Left kidney (tissue), 2 donors: ENCODE data around the gene MEGF8. TPM values are rescaled to one million over a fixed set of nuclear protein-coding genes. Genes with fewer than 3 reads are reported as not detected.
"Not testable (repeated sequence)": the region's sequence is repeated elsewhere in the genome, so short reads cannot be mapped to it uniquely, and the experiment has no call there.

Experiments
- DNase-seq: peaks from one replicate; pipeline ENCODE4 v3.0.0-alpha.2; 2013
- polyA plus RNA-seq: library from polyadenylated mRNA; unstranded; fragments of 120-200 nt; gene quantifications from one replicate; pipeline ENCODE4 v1.2.1, GENCODE V29; 2013; ENCODE audit not compliant: insufficient read length

MEGF8 gene
- polyA plus RNA-seq, 1 donor: 38.6 TPM

DNA sequence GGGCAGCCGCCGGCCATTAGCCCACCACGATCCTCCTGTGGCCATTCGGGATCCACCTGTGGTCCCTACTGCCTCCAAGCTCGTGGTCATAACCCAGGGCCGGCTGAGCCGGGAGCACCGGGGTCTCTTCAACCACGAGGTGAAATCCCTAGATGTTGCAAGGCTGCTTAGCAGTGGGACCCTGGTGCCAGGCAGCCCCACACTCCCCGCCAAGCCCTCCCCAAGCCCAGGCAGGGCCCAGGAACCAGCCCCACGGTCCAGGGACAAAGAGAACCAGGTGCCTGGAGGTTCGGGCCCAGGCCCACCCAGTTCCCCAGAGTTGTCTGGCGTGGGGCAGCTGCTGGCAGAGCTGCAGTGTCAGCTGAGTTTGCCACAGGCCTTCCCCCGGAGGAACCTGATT is 15.7 kb upstream of the MEGF8 start:
- DNase-seq: no peak

DNA sequence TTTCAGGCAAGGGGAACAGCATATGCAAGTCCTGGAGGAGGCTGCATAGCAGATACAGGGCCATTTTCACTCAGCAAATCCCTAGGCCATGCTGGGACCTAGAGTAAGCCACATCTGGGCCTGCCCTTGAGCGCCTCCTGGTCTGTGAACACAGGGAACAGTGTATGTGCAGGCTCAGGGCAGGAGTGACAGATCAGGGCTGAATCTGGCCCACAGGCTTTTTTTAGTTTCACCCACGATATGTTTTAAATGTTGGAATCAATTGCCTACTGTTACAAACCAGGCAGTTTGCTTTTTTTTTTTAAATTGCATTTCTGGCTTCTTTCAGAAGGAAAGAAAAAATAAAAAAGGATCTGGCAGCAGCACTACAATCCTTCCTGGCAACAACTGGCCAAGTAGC is 13.8 kb upstream of the MEGF8 start:
- DNase-seq: no peak

DNA sequence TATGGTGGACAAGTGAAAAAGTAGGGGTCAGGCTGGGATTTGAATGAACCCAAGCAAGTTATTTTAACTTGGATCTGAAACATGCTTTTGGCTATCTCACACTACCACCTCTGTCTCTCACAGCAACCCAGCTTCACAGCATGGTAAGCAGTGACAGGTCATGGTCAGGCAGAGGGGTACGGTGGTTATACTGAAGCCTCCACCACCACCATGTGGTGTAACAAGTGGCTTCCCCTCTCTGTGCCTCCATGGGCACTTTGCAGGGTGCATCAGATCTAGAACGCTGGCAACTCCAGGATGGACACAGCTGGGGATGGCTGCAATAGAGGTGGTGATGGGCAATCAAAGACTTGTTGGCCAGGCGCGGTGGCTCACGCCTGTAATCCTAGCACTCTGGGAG is 13.1 kb upstream of the MEGF8 start:
- DNase-seq: no peak

DNA sequence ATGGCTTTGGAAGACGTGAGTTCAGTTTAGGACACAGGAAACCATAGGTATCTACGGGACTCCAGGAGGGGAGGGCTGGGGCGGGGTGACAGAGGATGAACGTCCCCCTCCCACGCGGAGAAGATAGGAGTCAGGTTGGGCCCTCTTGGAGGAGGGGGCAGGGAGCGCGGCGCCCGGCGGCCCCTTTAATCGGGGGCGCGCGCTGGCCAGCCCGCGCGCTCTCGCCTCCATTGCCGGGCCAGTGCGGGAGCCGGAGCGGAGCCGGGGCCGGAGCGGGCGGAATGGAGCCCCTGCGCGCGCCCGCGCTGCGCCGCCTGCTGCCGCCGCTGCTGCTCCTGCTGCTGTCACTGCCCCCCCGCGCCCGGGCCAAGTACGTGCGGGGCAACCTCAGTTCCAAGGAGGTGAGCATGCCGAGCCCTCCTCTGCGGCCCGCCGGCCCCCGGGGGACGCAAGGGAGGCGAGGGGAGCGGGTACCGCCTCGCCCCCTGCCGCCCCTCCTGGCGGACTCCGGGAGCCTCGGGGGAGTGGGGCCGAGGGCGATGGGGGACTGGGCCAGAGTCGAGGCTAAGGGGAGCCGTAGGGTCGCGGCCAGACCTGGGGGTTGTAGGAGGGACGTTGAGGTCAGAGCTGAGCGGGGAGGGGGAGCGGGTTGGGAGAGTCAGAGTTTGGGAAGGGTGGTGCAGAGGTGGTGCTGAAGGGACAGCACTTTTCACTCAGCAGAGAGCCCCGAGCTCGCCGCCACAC is 12.2 kb upstream of the MEGF8 start, which contains the start of gene TMEM145:
Gene TMEM145 (plus strand): TSS at position 214 of the 744 bp plus-strand sequence. CDS start 68 bp downstream, at position 282.
- no peak for DNase-seq

DNA sequence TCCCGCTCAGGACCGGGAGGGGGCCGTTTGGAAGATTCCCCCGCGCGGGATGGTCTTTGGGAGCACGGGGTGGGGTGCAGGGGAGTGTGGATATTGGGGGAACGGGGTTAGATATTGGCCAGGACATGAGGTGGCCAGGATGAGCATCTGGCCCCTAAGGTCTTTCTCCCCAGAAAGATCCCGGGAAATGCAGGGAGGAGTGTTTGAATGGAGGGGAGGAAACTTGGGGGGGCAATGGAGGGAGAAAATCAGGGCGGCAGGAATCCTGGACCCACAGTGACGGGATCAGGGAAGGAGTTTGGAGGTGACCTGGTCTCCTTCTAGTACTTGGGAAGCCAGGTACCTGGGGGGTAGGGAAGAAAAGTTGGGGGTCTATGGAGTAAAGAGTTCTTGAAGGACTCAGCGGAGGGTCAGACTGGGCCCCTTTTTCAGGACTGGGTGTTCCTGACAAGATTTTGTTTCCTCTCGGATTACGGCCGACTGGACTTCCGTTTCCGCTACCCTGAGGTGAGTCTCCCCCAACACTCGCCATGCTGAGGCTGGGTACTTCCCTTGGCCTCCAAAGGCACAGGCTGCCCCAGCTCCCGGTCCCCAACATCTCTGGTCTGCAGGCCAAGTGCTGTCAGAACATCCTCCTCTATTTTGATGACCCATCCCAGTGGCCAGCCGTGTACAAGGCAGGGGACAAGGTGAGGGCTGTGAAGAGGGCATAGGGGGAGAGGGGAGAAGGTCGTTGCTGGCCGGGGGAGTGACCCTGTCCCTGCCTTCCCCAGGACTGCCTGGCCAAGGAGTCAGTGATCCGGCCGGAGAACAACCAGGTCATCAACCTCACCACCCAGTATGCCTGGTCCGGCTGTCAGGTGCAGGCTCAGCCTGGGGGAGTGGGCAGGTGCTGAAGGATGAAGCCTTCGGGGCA is 11.3 kb upstream of the MEGF8 start:
- DNase-seq: no peak

DNA sequence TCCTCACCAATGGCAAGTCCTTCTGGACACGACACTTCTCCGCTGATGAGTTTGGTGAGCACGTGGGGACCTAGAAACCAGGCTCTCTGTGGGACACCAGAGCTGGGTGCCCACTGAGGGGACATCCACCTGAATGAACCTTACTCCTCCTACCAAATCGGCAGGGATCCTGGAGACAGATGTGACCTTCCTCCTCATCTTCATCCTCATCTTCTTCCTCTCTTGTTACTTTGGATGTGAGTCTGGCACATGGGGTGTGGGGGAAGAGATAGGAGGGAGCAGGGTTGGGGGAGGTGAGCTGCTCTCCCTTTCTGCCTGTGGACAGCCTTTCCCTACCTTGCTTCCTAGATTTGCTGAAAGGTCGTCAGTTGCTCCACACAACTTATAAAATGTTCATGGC is 10.4 kb upstream of the MEGF8 start:
- DNase-seq: no peak

DNA sequence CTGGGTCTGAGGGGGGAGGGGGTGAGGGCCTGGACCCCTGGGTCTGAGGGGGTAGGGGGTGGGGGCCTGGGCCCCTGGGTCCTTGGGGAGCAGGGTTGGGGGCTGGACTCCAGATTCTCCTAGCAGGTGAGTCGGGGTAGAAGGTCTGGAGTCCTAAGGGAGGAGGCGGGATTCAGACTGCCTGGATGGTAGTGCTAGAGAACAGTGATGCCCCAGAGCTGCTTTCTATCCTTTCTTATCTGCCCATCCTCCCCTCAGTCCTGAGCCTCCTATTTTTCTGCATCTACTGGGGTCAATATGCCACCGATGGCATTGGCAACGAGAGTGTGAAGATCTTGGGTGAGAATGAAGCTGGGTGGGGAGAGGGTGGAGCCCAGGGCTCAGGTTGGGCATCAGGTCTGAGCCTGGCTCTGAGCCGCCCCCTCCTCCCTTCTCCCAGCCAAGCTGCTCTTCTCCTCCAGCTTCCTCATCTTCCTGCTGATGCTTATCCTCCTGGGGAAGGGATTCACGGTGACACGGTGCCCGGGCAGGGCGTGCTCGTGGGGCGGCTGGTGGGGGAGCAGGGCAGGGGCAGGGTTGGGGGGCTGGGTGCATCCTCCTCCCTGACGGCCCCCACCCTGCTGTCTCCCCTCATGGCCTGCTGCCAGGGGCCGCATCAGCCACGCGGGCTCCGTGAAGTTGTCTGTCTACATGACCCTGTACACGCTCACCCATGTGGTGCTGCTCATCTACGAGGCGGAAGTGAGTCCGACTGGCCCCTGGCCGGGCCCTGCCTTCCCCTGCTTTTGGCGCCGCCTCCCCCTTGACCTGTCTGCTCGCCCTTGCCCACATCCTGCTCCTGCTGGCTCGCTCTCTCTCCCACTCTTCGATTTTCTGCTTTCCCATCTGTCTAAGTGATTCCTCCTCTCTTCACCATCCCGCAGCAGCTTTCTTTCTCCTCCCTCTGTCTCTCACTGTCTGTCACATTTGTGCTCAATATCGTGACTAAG is 8.9 kb upstream of the MEGF8 start:
- no peak for DNase-seq

DNA sequence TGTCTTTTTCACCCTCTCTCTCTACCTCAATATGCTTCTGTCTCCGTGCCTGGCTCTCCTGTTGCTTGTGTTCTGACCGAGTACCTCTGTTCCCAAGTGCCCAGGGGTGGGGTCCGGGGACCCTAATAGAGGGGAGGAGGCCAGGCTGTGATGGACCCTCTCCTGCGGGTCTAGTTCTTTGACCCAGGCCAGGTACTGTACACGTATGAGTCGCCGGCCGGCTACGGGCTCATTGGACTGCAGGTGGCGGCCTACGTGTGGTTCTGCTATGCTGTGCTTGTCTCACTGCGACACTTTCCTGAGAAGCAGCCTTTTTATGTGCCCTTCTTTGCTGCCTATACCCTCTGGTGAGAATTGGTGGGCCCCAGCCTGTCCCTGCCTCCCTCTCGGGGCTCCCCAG is 7.9 kb upstream of the MEGF8 start:
- DNase-seq: no peak

DNA sequence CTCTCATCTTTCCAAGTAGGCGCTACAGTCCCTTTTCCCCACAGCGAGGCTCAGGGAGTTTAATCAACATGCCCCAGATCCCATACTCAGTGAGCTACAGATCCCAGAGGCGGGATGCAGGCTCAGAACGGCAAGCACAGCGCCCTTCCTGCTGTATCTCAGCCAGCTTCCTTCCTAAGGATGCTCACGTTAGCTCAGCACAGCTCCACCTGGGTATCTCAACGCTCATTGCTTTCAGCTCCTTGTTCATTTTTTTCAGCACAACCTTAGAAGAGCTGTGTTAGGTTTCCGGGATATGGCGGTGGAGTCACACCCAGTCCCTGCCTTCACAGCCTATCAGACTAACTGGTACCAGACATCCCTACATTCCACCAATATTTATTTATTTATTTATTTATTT is 3.1 kb upstream of the MEGF8 start:
- no peak for DNase-seq

DNA sequence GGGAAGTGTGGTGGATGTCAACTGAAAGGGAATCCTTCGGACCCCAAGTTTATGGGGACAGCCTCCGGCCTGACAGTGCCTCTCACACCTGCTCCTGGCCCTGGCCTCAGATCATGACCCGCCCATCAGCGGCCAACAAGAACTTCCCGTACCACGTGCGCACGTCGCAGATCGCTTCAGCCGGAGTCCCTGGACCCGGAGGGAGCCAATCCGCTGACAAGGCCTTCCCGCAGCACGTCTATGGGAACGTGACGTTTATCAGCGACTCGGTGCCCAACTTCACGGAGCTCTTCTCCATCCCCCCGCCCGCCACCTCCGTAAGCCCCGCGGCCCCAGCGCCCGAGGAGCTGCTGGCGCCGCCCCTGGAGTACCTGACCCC is 2.0 kb upstream of the MEGF8 start:
- DNase-seq: no peak

DNA sequence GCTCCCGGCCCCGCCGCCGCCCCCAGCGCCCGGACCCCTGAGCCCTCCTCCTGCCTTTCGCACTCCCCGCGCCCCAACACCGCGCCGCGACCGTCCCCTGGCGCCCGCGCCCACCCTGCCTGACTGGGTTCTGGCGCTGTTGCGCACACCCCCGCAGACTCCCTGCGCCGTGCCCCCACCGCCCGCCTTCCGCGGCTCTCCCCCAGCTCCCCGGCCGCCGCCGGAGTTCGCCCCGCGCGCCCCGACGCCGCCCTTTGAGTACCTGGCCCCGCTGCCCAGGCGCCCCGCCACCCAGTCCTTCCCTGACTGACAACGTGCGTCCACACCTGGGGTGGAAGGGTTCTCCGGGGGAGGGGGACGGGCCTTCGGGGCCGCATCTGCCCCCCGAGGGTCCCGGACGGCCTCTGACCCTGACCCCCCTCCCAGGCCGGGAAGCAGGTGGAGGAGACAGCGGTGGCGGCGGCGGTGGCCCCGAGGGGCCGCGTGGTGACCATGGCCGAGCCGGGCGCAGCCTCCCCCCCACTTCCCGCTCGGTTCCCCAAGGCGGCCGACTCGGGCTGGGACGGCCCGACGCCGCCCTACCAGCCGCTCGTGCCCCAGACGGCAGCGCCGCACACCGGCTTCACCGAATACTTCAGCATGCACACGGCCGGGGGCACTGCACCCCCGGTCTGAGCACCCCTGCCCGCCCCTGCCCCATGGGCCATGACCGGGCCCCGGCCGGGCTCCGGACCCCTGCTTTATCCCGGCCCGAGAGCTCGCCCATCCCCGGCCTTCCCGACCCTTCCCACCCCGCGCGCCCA is 1.4 kb upstream of the MEGF8 start:
- DNase-seq: no peak

DNA sequence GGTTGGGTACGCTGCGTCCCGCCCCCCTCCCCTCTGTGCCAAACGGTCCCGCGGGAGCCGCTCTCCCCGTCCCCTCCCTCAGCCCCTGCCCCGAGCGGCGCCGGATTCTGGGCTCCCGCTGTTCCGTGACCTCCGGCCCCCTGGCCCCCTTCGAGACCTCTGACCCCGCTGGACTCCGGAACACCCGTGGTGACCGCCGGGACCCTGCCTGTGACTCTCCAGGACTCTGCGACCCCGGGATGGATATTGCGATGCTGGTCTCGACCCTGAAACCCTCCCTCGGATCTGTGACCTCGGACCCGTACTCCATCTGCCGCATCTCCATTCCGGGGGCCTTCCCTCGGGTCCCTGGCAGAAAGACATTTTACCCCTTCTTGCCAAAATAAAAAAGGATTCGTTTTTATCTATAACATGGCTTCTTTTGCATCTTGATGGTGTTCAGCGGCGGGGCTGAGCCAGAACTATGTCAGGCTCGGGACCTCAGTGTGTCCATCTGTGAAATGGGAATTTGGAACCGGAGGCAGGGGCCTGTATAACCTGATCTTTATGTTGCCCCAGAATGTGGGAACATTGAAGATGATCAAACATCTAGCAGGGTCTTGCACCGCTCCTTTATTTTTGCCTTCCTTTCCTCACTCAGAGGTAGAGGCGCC is 654 bp upstream of the MEGF8 start:
- no peak for DNase-seq

DNA sequence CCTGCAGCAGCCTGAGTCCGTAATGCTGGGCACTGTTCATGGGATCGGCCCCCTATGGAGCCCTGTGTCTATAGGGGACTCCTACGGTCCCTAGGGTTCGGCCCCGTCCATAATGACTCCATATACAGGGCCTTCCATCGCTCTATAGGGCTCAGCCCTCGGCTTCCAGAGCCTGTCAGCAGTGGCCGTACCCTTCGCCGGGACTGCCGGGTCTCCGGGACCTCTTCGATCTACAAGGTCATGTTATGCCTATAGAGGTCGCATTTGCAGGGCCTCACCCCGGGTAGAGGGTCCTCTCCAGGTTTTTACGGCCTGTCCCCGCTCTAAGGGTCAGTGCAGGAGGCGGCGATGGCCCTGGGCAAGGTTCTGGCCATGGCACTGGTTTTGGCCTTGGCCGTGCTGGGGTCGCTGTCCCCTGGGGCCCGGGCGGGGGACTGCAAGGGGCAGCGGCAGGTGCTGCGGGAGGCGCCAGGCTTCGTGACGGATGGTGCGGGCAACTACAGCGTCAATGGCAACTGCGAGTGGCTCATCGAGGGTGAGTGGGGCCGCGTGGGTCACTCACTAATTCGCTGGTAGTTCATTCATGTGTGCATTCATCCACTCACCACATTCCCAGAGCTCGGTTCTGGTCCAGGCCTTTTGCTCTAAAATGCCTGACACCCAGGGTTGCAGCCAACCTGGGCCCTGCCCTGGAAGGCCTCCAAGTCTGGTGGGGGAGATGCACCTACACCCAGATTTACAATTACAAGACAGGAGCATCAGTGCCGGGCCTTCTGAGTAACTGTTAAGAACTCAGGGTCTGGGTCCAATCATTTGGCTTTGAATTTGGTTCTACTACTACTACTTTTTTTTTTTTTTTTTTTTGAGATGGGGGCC is 699 bp downstream of the MEGF8 start:
- no peak for DNase-seq

DNA sequence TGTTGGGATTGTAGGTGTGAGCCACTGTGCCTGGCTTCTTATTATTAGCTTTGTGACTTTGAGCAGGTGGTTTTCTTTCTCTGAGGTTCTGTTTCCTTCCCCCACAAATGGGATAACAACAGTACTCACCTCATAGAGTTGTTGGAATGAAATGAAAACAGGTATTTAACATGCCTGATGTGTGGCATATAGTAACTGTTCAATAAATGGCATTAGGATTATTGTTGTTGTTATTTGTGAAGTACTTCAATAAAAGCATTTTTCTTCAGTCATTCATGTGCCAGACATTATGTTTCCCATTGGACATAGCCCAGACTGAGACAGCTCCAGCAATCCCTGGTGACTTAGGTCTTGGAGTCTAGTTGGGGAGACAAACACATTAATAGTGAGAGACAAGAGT is 1.5 kb downstream of the MEGF8 start:
- DNase-seq: no peak

DNA sequence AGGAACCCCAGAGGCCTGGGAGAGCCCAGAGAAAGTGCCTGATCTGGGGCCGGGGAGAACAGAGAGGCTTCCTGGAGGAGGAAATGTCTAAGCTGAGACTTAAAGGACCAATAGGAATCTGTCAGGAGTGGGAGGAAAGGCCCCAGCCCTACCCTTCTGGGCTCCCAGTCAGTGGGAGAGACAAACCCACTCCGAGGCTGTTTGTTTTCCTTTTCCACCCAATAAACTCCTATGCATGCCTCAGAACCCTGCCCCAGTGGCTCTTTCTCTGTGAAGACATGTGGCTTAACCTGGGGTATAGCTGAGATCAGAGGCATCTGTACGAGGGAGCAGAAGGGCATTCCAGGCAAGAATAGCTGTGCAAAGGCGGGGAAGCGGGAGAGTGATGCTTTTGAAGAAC is 1.9 kb downstream of the MEGF8 start:
- no peak for DNase-seq

DNA sequence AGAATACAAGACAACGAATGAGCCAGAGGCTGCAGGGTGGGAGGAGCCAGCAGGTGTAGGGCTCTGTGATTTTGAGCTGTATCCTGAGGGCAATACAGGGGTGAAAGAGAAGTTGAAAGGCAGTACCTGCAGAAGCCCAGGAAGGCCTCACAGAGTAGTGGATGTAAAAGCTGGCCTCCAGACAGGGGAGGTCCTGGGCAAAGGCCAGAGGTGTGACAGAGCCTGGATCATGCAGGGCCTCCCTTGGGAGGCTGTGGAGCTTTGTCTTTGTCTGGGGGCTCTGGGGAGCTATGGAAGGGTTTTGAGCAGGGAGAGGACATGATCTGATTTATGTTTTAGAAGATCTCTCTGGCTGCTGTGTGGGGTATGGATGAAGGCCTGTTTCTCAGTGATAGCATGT is 2.7 kb downstream of the MEGF8 start:
- DNase-seq: no peak

DNA sequence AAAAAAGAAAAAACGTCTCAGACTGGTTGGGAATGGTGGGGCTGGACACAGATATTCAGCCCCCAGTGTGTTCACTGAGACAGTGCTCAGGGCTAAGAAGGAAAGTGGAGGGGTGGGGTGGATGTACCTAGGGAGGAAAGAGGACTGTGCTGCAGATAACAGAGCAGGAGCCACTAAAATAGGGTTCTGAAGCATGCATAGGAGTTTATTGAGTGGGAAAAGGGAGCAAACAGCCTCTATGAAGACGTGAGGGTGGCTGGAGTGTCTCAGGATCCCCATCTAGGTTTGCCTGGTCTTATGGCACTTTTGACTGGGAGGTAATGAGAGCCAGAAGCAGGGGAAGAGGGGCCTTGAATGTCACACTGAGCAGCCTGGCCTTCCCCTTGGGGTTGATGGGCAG is 3.4 kb downstream of the MEGF8 start:
- no peak for DNase-seq

DNA sequence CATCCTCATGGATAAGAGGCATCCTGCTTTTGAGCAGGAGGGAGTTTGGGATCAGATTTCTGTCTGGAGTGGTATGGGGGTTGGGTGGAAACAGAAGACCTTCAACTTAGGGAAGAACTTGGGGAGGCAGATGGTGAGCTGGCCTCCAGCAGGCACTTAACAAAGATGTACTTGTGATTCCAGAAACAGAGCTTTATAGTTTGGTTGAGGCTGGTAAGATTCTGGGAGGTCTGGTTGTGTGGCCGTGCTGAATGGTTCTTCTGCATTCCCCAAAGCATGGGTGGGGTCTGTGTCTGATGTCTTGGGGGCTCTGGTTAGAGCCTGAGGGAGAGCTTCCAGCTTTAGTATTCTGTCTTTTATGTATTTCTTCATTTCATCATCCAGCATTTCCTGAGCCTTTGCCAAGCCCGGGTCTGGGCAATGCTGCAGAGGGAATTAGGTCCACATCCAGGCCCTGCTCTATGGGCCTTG is 4.8 kb downstream of the MEGF8 start:
- no peak for DNase-seq

DNA sequence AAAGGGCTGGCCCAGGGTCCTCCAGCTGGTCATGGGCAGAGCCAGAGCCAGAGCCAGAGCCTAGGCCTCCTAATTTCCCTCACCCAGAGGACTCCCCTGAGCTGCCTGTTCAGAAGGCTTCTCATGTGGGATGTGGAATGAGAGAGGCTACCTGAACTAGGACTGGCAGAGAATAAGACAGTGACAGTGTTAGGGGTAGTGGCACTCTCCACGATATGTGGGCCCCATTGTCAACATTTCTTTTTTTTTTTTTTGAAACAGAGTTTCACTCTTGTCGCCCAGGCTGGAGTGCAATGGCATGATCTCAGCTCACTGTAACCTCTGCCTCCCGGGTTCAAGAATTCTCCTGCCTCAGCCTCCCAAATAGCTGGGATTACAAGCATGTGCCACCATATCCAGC is 5.9 kb downstream of the MEGF8 start:
- DNase-seq: not testable (repeated sequence)

DNA sequence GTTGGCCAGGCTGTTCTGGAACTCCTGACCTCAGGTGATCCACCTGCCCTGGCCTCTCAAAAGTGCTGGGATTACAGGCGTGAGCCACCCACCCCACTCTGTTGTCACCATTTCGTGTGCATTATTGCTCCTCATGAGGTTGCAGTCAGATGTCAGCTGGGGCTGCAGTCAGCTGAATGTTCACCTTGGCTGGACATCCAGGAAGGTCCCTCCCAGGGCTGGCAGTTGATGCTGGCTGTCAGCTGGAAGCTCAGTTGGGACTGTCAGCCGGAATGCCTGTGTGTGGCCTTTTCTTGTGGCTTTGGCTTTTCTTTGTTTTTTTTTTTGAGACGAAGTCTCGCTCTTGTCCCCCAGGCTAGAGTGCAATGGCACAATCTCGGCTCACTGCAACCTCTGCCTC is 6.6 kb downstream of the MEGF8 start:
- no peak for DNase-seq
